GM19023 (cell line): Measurements from ENCODE around the gene SLC9C1.
"Not testable (repeated sequence)": the region's sequence is repeated elsewhere in the genome, so short reads cannot be mapped to it uniquely, and the experiment has no call there.

Source experiments
- ATAC-seq: cut with Tn5 transposase; IDR thresholded peaks from one replicate; pipeline ENCODE4 v1.9.1; 2021; ENCODE audit warnings: mild to moderate bottlenecking, moderate library complexity; ENCODE audit not compliant: unreplicated experiment

SLC9C1 gene

DNA sequence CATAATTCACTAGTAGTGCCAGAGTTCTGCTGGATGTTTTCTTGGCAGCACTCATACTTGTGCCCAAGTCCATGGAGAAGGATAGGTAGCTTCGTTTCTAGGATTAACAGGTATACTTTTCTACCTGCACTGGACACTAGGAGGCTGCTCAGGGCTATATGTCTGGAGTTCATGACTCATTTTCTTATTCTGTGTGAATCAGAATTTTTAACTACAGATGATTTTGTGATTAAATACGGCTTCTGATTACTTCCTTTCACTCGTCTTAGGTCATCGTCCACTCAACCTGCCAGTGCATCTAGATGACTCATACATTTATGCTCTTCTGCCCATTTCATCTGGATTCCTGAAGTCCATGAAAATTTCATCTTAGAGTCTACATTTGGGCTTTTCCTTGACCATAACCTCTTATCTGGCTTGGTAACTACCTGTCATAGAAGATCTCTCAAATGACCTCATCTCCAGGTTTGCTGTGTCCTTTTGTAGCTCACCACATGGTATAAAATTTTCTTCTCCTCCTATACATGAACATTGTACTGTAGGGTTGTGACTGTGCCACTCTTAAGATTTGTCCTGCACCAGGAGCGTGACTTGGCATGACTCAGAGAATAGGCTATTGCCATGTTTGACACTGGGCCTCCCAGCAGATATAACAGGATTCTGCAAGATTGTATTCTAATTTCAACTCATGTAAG lies 94.2 kb downstream of the SLC9C1 start:
- no peak for ATAC-seq

DNA sequence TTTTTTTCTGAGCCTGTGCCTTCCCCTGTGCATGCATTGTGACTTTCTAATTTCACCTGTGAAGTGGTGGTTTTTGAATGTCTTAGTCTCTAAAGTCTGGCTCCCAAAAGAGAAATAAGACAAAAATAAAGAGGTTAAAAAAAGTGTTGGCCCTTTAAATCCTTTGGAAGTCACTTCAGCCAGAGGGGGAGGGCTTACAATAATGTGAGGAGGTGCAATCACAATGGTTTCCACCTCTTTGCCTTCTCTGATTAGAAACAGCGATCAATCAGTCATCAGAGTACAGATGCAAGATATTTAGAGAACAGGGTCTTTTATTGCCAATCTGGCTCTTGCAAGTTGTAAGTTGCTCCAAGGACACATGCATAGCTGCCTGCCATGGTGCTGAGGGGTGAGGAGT lies 96.9 kb downstream of the SLC9C1 start:
- ATAC-seq = no peak

DNA sequence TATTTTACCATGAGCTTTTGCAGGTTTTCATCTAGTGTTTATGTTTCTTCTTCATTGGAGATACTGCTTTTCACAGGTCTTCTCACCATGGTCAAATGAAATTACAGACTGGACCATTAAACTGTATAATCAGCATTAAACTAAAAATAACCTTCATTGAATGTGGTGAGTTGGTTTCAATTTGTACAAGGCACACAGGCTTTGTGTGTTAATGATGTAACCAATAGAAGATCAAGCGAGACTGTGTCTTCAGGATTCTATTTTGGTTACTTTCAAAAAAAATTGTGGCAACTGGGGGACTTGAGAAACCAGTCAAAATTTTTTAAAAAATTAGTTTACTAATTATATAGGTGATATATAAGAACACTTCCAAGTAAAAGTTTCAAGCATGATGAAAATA lies 106.7 kb downstream of the SLC9C1 start:
- ATAC-seq = no peak

DNA sequence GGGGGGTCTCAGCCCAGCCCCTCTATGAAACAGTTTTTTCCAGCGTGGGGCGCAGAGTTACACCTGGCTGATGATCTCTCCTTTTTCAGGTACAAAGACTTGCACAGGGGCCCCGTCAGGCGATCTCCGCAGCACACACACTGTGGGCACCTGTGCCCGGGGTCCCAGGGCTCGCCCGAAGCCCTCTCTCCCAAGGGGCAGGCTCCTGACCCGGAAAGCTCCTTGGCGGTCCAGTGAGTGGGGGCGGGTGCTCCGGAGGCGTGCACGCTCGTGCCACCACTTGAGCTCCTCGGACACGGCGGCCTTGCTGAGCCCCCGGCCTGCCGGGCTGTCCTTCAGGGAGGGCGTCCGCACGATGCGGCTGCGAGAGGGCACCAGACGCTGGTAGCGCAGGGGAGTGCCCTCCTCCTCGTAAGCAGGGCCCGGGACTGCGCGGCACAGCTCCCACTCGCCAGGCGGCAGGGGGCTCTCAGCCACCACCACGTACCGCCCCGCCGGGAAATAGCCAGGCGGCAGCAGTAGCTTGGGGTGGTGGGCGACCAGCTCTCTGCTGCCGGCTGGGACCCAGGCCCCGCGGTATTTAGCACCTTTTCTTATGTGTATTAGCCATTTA lies 108.5 kb downstream of the SLC9C1 start:
- not testable (repeated sequence) for ATAC-seq

DNA sequence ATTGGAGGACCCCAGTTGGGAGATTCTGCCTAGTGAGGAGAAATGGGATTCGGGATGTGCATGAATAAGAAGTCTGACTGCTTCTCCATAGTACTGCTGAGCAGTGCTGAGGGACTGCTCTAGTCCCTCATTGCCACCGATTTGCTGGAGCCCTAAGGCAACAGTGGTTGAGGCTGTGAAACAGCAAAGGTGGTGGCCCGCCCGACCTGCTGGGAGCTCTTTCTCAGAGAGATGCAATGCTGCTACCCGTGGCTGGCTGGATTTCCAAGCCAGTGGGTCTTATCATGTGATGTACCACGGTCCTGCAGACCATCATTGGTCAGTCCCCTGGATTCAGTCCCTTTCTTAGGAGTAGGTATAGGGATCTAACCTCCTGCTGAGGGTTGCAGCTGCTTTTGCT lies 118.4 kb downstream of the SLC9C1 start:
- ATAC-seq = no peak

DNA sequence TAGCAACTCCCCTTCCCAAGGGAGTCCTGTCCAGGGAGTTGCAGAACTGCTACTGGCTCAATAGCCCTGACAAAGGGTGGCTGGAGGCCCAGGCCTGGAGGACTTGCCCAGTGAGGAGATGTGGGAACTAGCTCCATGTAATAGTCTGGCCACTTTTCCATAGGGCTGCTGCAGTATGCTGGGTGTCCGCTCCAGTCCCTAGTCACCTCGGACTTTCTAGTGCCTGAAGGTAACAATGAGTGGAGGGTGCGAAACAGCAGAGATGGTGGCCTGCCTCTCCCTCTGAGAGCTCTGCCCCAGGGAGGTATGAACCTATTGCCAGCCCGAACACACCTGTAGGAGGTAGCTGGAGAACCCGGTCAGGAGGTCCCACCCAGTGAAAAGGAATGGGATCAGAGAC lies 119.0 kb downstream of the SLC9C1 start:
- no peak for ATAC-seq

DNA sequence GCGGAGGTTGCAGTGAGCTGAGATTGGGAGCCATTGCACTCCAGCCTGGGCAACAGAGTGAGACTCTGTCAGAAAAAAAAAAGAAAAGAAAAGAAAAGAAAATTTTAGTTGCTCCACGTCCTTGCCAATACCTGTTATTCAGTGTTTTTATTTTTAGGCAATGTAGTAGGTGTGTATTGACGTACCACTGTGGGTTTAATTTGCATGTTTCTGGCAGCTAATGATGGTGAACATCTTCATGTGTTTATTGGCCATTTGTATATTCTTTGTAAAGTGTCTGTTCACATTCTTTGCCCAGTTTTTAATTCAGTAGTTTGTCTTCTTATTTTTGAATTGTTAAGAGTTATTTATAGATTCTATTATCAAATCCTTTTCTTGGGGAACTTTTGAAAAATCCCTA lies 122.9 kb downstream of the SLC9C1 start:
- no peak for ATAC-seq

DNA sequence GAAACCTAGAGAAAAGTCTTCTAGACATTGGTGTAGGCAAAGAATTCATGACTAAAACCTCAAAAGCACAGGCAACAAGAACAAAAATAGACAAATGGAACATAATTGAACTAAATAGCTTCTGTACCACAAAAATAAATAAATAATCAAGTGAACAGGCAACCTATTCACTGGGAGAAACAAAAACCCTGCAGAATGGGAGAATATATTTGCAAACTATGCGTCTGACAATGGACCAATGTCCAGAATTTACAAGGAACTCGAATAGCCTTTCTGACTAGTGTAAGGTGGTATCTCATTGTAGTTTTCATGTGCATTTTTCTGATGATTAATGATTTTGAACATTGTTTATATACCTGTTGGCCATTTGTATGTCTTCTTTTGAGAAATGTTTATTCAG lies 124.0 kb downstream of the SLC9C1 start:
- ATAC-seq = no peak

DNA sequence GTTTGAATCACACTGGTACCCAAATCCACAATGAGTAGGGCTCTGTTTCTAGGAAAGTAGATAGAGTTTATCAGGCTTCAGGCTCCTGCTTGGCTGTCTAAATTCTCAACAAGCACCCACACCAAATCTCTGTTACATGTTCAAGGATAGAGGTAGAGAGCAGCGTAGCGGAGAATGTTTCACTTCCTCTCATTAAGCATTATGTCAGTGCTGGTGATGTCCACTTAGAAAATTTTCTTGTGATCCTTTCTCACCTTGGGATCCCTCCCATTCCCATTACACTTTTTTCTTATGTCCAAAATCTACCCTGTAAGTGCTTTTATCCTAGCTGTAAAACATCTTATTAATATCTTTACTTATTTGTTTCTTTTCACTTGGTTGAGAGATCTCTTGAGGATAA lies 126.3 kb downstream of the SLC9C1 start:
- ATAC-seq = no peak

DNA sequence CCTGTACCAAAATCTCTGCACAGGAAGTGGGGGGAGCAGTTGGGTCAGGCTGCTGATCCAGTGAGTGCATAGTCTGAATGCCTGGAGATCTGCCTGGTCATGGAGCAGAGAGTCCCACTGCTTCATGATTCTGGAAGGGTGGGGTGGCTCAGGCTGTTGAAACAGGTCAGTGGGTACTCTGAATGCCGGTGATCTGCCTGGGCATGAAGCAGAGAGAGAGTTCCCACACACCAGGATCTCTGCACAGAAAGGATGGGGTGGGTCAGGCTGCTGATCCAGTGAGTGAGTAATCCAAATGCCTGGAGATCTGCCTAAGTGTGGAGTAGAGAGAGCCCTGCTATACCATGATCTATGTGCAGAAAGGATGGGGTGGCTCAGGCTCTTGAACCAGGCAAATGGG lies 144.9 kb downstream of the SLC9C1 start:
- no peak for ATAC-seq

DNA sequence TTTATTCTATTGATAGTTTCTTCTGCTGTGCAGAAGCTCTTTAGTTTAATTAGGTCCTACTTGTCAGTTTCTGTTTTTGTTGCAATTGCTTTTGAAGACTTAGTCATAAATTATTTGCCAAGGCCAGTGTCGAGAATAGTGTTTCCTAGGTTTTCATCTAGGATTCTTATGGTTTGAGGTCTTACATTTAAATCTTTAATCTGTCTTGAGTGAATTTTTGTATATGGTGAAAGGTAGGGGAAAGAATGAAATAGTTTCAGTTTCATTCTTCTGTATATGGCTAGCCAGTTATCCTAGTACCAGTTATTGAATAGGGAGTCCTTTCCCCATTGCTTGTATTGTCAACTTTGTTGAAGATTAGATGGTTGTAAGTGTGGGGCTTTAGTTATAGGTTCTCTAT lies 150.3 kb downstream of the SLC9C1 start:
- no peak for ATAC-seq

DNA sequence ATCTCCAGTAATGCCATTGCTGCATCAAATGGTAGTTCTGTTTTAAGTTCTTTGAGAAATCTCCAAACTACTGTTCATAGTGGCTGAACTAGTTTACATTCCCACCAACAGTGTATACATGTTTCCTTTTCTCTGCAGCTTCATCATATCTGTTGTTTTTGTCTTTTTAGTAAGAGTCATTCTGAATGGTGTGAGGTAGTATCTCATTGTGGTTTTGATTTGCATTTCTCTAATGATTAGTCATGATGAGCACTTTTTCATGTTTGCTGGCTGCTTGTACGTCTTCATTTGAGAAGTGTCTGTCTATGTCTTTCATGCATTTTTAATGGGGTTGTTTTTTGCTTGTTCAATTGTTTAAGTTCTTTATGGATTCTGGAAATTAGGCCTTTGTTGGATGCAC lies 150.8 kb downstream of the SLC9C1 start:
- ATAC-seq = no peak

DNA sequence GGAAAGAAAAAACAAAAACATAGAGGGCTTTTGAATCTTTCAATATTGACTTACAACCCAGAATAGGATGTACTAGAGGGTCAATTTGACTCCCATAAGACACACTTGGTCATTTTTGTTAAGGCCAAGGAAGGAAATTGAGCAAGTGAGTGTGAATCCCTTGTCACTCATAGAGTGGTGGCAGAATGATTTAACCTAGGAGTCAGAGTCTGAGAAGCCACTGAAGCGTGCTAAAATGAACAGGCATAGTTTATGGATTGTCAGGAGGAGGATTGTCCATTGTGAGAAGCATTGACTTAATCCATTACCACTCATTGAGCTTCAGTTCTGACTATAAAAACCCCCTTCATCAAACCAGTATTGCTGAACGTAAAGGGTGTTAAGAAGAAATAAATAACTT lies 152.7 kb downstream of the SLC9C1 start:
- ATAC-seq = no peak

DNA sequence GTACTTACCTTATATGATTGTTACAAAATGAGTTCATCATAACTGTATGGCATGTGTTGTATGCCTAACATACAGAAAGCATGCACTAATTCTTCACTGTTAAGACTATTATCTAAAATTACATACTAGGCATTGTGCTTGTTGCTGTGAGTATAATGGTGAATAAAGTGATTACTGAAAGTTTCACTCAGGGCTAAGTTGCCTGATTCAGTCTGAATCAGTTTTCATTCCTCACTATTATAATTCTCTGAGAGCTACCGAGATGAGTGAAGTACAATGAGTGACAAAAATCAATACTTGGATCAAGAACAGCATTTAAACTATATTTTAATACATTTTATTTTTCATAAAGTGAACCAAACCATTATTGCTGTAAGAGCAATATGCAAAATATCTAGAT lies 153.4 kb downstream of the SLC9C1 start:
- ATAC-seq = no peak

DNA sequence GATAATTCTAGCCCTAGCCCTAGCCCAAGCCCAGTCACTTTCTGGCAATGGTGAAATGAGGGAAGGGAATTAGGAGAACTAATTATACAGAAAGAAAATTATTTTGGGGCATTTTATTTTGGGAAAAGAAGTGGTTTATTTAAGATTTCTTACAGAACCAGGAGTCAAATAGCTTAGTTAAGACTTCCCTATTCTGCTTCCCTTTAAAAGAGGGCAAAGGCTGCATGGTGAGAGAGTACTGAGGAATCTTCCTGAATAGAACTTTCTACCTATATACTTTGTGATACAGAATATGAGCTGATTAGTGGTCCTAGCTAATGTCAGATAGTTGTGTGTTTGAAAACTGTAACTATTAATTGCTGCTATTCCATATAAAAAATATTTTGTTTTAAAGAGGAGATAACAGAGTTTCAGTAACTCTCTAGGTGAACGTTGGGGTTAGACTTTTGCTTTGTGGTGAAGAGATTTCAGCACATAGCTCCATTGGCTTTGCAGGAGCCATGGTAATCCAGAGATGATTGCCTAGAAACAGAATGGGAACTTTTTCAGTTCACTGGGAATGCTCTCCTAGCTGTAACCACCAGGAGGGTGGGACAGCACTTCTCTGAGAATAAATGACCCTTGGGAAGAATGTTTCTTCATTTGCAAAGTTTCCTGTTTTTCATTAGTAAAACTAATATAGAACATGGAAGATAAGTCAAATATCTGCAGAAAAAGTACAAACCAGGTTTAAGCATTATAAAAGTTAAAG lies 155.6 kb downstream of the SLC9C1 start:
- no peak for ATAC-seq

DNA sequence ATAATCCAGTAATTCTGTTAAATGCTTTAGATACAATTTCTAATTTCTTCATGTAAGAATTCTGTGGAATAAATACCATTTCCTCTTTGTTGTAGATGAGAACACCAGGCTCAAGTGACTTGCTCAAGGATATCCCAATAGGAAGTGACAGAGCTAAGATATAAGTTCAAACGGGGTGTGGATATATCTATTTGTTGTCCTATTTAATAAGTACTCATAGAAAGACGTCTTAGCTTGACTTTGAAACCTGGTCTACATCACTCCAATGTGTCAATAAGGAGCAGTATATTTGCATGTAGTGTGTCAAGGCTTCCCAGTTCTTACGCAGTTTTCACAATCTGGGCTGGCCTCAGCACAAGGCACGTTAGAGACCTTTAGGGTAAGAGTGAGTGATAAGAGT lies 156.2 kb downstream of the SLC9C1 start:
- ATAC-seq = no peak

DNA sequence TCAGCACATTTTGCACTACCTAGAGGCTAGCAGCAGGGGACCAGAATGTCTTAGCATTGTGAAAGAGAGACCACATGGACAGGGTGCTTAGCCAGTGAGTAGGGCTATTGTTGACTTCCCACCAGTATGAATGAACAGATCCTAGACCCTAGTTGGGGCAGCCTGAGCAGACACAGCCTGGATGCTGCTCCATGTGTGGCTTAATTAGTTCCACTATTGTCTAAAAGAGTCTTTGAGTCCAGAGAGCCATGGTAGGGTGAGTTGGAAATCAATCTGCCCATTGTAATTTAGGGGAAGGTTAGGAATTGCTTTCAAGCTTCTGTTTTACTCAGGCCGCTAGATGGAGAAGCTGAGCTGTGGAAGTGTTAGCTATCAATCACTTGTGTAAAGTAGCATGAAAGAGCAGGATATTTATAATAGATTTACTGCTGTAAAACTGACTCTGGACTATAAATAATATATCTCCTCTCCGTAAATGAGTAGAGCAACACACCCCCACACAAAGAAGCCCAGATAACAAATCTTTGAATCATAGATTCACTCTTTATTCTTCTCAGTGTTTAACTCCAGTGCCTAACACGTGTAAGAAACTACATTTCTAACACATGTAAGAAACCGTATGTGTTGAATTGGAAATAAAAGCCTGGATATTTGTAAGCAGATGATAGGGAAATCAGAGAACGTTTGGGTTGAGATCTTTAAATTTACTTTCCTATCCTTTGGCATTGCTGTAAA lies 156.9 kb downstream of the SLC9C1 start:
- ATAC-seq = no peak

DNA sequence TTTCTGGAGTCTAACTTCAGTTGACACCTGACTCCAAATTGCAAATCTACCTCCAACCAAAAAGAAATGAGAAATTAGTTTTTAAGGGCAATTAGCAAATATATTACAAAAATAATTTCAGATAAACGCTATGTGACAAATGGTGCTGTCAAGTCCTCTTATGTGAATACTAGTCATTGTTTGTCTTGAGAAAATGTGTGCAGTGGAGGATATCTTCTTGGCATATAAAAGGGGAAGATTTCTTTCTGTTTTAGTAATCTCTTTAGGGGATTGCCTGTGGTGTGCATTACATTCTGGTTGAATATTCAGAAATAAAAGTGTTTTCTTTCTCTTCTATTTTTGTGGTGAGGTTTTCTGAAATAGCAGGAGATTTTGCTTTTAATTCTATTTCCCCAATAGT lies 158.0 kb downstream of the SLC9C1 start:
- ATAC-seq = no peak

DNA sequence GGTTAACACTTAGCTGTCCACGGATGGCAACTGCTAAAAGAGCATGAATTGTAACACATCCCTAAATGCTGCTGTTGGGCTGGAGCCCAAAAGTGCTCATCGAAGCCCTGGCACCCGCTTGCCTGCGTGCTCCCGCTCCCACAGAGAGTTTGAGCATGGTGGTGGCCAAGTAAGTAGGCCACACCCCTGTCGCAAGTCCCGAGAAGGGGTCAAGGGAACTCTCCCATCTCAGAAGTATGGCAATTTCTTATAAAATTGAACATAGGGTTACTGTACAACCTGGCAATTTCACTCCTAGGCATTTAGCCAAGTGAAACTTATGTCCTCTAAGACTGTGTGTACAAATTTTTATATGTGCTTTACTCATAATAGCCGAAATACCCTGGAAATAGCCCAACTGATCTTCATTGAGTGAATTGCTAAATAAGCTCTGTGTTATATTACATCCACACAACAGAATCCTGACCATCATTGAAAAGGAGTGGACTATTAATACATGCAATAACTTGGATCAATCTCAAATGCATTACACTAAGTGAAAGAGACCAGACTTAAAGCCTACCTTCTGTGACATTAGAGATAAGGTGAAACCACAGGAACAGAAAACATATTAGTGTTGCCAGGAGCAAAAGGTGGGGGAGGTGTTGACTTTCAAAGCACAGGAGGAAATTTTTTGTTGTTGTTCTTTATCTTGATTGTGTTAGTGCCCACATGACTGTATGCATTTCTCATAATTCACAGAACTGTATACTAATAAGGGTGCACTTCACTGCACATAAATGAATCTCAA lies 159.5 kb downstream of the SLC9C1 start:
- no peak for ATAC-seq

DNA sequence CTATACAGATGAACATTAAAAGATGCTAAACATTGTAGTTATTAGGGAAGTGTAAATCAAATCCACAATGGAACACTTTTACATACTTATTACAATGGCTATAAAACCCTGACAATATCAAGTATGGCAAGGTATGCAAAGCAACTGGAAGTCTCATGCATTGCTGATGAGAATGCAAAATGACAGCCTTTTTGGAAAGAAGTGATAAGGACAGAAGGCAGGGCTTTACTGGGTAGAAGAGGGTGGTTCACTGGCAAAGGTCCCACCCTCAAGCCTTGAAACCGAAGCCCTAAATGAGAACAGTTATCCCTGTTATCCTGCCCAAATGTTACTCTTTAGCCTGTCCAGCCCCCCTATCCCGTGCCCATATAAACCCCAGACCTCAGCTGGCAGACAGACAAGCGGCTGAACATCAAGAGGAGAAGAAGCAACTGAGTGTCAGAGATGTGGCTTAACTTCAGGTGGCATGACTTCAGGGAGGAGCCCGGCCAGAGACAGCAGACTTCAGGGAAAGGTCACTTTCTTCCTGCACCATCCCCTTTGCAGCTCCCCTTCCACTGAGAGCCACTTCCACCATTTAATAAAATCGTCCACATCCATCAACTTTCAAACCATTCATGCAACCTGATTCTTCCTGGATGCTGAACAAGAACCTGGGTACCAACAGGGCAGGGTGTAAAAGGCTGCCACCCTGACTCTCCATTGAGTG lies 160.2 kb downstream of the SLC9C1 start:
- no peak for ATAC-seq
